Measurements from ENCODE around the gene TASOR2.

Gene TASOR2

GRCh38 chr10:5678397-5679036 is 6.1 kb upstream of the TASOR2 start:
- TF ChIP-seq CTCF (IDR thresholded peaks at IDR 0.05; ENCODE audit: extremely low read depth, missing control alignments) = no peak
- DNase-seq (ENCODE audit: low spot score) = no peak

DNA sequence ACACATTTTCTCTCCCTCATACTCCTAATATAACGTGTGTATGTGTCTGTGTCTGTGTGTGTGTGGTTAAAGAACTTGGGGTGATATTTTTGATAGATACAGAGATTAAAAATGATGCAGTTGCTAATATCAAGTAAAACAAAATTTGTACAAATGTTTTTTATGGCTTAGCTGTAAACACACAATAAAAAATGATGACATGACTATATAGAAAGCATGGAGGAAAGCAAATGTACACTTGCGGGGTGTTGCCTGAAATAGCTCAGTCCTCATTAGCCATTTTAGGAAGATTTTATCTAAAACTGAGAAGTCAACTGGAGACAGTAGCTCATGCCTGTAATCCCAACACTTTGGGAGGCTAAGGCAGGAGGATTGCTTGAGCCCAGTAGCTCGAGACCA is 5.6 kb upstream of the TASOR2 start:
- no peak for DNase-seq (ENCODE audit: low spot score)
- no peak for TF ChIP-seq CTCF (IDR thresholded peaks at IDR 0.05; ENCODE audit: extremely low read depth, missing control alignments)

DNA sequence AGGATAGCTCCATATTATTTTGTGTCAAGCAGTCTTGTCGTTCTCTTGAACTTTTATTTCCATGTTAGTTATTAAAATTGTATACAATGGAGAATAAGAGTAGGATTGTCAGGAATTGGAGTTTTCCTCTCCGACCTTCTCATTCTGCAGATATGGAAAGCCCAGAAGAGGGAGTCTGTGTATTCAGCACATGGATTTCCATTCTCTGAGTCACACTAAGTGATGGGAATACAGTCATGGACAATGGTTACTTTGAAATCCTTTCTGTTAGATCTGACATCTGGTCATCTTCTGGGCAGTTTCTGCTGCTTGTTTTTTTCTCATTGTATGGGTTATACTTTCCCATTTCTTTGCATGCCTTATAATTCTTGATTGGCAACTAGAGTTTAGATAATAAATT is 5.0 kb upstream of the TASOR2 start:
- no peak for DNase-seq (ENCODE audit: low spot score)
- no peak for TF ChIP-seq CTCF (IDR thresholded peaks at IDR 0.05; ENCODE audit: extremely low read depth, missing control alignments)

DNA sequence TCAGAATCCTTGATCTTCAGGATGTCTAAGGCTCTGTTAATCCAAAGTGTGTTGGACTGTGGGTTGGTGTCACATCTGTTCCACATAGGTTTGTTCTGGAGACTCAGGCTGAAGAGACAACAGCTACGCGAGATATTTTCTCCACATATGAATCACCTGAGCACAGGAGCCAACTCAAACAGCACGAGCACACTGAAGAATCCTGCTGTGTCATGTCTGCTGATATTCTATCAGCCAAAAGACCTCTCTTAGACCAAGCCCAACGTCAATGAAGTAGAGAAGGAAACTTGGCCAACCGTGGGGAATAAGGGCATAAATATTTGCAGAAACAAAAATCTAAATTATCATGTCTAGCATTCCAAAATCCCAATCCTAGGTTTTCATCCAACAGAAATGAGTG is 2.7 kb upstream of the TASOR2 start:
- peak; percentile 2 for DNase-seq (ENCODE audit: low spot score)
- no peak for TF ChIP-seq CTCF (IDR thresholded peaks at IDR 0.05; ENCODE audit: extremely low read depth, missing control alignments)

DNA sequence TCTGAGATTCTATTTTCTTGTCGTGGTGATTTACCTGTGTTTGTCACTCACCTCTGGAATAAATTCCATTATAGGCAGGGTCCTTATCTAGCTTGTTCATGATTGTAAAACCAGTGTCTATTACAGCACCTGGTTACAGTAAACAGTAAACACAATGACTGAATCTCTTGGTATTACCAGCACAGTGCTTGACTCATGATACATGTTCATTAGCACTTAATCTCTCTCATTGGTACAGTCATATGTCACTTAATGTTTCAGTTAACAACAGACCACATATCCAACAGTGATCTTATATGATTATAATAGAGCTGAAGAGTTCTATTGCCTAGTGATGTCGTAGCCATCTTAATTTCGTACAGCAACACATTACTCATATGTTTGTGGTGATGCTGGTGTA is 1.6 kb upstream of the TASOR2 start:
- TF ChIP-seq CTCF (IDR thresholded peaks at IDR 0.05; ENCODE audit: extremely low read depth, missing control alignments) = no peak
- DNase-seq (ENCODE audit: low spot score) = no peak

- DNase-seq (ENCODE audit: low spot score) = peak; percentile 66
Observed at GRCh38 chr10:5684971-5685763, 529 bp downstream of the TASOR2 start.

More at GRCh38 chr10:5684971-5685763, 529 bp downstream of the TASOR2 start:
- TF ChIP-seq CTCF (IDR thresholded peaks at IDR 0.05; ENCODE audit: extremely low read depth, missing control alignments) = peak; percentile 49

All from GM20000 (cell line).